ENCODE results near the gene HOXB3.

DNA sequence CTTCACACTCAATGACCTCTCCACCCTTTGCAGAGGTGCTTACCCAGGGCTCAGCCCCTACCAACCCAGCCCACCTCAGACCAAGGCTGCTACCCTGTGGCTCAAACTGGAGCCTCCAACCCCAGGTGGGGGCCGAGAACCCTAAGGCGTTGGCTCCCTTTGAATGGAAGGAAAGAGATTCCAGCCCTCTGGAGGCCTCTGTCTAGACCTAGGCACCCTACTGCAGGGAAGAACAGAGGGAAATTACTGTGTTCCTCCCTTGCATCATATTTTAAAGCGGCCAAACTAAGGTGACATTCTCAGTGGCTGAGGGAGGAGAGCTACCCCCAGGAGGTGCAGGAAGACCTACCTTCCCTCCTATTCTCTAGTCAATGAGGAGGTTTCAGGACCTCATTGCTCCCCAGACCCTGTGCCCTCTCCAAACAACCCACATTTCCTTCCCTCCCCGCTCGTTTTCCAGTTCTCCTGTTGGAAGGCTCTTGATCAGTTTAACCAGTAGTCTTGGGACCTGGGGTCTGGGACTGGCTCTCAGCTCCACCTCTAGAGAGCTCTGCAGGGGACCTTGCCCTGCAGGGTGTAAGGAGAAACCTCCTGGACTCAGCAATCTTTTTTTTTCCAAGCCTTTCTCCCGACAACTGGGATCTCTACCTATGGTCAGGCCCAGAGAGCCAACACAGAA, 30.6 kb upstream of the HOXB3 start:
- TF ChIP-seq, protein P1, sequence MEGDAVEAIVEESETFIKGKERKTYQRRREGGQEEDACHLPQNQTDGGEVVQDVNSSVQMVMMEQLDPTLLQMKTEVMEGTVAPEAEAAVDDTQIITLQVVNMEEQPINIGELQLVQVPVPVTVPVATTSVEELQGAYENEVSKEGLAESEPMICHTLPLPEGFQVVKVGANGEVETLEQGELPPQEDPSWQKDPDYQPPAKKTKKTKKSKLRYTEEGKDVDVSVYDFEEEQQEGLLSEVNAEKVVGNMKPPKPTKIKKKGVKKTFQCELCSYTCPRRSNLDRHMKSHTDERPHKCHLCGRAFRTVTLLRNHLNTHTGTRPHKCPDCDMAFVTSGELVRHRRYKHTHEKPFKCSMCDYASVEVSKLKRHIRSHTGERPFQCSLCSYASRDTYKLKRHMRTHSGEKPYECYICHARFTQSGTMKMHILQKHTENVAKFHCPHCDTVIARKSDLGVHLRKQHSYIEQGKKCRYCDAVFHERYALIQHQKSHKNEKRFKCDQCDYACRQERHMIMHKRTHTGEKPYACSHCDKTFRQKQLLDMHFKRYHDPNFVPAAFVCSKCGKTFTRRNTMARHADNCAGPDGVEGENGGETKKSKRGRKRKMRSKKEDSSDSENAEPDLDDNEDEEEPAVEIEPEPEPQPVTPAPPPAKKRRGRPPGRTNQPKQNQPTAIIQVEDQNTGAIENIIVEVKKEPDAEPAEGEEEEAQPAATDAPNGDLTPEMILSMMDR (optimal IDR thresholded peaks at IDR 0.05 in 1 of 3, IDR thresholded peaks at IDR 0.05 in 1 of 3, conservative IDR thresholded peaks at IDR 0.05 in 1 of 3; ENCODE audit: extremely low read depth in 1 of 3, insufficient read depth in 2 of 3, low read length in 3 of 3), result no peak
- no peak for TF ChIP-seq EZH2 (IDR thresholded peaks at IDR 0.05; ENCODE audit: low read length)
